ENCODE data around the gene TAAR2. TPM values are rescaled to one million over a fixed set of nuclear protein-coding genes. Genes with fewer than 3 reads are reported as not detected.

The TAAR2 gene
- total and polyA plus RNA-seq, 7 donors: not detected

DNA sequence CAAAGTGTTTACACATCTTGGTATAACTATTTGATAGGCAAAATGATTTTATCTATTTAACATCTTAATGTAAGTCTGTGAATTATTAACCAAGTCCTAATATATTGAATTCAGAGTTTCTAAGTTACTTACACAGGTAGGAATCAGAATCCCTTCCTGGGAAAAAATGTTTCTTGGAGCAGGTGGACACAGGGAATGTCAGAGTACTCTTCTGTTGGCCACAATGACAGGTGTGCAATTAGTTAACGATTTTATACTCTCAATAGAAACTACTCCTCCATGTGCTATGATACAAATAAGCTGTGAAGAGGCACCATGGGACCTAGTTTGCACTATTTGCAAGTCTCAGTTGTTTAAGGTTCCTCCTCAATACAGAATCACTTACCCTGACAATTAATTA, 33.7 kb downstream of the TAAR2 start:
- H3K4me1 ChIP-seq: no peaks in the 10 kb centered on the region
- intact Hi-C loops (cut with DNase I): no loop called here
- 58 to 79% (median 65%) methylated on average over 1 of the region's 1 CpG for WGBS, 3 donors
- no peak for DNase-seq
- no peaks in the 10 kb centered on the region for H3K36me3 ChIP-seq (ENCODE audit: insufficient read depth in 1 of 2, low read depth in 1 of 2)
- no peaks in the 10 kb centered on the region for H3K27me3 ChIP-seq (ENCODE audit: insufficient read depth in 3 of 3, low read length in 2 of 3)
- no peak for ATAC-seq
- no peak overlapping the region for H3K4me3 ChIP-seq
- TF ChIP-seq, protein P1, sequence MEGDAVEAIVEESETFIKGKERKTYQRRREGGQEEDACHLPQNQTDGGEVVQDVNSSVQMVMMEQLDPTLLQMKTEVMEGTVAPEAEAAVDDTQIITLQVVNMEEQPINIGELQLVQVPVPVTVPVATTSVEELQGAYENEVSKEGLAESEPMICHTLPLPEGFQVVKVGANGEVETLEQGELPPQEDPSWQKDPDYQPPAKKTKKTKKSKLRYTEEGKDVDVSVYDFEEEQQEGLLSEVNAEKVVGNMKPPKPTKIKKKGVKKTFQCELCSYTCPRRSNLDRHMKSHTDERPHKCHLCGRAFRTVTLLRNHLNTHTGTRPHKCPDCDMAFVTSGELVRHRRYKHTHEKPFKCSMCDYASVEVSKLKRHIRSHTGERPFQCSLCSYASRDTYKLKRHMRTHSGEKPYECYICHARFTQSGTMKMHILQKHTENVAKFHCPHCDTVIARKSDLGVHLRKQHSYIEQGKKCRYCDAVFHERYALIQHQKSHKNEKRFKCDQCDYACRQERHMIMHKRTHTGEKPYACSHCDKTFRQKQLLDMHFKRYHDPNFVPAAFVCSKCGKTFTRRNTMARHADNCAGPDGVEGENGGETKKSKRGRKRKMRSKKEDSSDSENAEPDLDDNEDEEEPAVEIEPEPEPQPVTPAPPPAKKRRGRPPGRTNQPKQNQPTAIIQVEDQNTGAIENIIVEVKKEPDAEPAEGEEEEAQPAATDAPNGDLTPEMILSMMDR (IDR thresholded peaks at IDR 0.05): no peak
- no peak overlapping the region for H3K27ac ChIP-seq
- H3K9me3 ChIP-seq: no peaks in the 10 kb centered on the region

DNA sequence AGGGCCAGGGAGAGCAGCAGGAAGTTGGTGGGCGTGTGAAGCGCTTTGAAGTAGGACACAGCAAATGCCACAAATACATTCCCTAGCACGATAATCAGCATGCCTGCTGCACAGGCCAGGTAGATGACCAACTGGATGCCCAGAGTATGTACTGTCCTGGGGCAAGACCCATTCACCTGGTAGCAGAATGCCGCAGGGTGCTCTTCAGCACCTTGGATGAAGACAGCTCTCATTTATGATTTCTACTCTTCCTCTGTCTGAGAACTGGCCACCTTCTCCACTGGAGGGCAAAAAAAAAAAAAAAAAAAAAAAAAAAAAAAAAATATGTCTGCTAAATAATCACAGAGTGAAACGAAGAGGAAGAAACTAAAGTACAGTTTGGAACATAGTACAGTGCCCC, 34.6 kb downstream of the TAAR2 start, which contains the start of gene TAAR5:
Gene TAAR5 (minus strand): TSS at position 288 of the 400 bp plus-strand sequence. CDS start 55 bp downstream, at position 233.
- DNase-seq (no peak), ATAC-seq (no peak)
- Histone ChIP-seq H3K27ac (no peak within 1 kb of the TSS), H3K4me1 (no peaks in the 10 kb centered on the region), H3K9me3 (no peaks in the 10 kb centered on the region), H3K27me3 (ENCODE audit: insufficient read depth in 3 of 3, low read length in 2 of 3) (no peaks in the 10 kb centered on the region), H3K4me3 (no peak within 1 kb of the TSS), H3K36me3 (ENCODE audit: insufficient read depth in 1 of 2, low read depth in 1 of 2) (no peaks in the 10 kb centered on the region)
- intact Hi-C loops (cut with DNase I): no loop called here
- WGBS, 3 donors: 64 to 72% (median 64%) methylated on average over 5 of the region's 5 CpGs
- TF ChIP-seq, protein P1 (IDR thresholded peaks at IDR 0.05): no peak

DNA sequence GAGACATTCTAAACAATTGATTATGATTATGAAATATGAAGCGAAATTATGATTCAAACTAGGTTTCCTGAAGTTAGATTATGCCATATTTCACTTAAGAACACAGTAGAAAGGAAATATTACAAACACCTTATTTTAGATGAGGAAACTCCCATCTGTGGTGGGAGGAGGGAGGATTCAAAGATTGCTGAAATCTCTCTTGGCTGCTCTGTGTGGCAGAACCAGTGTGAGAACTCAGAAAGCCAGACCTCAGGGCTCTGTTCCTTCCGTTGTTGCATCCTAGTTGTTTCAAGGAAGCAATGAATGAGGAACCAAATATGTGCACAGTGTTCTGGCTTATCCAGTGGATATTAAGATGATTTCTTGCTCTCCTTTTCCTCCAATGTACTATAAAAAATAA, 36.7 kb downstream of the TAAR2 start:
- Histone ChIP-seq H3K36me3 (ENCODE audit: insufficient read depth in 1 of 2, low read depth in 1 of 2) (no peaks in the 10 kb centered on the region), H3K9me3 (no peaks in the 10 kb centered on the region), H3K27me3 (ENCODE audit: insufficient read depth in 3 of 3, low read length in 2 of 3) (no peaks in the 10 kb centered on the region), H3K27ac (no peak overlapping the region), H3K4me1 (no peaks in the 10 kb centered on the region), H3K4me3 (no peak overlapping the region)
- DNase-seq: no peak
- intact Hi-C loops (cut with DNase I): no loop called here
- TF ChIP-seq, protein P1 (IDR thresholded peaks at IDR 0.05): no peak
- WGBS, 3 donors: 61 to 84% (median 74%) methylated on average over 2 of the region's 2 CpGs
- no peak for ATAC-seq

DNA sequence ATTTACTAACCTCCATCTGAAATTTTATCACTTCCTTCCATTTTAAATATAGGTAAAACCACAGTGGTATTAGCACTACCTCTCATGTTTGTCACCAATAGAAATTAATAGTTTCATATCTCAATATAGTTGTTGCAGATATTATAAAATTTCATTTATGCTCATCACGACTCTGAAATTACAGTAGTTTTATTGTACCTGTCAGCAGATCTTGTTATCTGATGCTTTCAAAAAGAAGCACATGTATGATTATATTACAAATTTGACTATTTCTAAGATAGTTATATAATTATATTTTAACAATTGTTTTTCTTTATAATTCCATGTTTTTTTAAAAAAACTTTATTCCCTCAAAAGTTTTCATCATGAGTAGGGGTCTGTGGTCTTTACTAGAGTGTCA, 39.4 kb downstream of the TAAR2 start:
- H3K36me3 ChIP-seq (ENCODE audit: insufficient read depth in 1 of 2, low read depth in 1 of 2): no peaks in the 10 kb centered on the region
- TF ChIP-seq, protein P1 (IDR thresholded peaks at IDR 0.05): no peak

DNA sequence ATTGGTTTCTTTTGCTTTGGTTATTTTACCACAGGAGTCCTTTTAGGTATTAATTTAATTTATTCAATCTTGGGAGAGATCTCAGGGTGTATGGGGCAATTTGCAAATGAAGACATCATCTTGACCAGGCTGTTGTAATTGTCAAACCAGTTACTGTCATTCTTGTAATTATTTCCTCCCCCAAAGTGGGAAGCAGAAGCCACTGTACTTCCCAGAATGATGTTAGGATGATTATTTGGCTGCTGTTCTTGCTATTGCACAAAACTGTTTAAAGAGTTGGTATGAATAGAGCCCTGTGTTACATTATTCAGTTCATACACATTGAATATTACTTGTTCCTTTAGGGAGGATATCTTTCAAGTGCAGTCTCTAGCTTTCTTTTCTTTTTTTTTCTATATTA, 52.3 kb downstream of the TAAR2 start:
- H3K27me3 ChIP-seq (ENCODE audit: insufficient read depth in 3 of 3, low read length in 2 of 3): peaks cover 0 to 6% (median 0%) of the 10 kb centered on the region in 3 donors
- no peaks in the 10 kb centered on the region for H3K4me1 ChIP-seq
- intact Hi-C loops (cut with DNase I): no loop called here
- DNase-seq (no peak), ATAC-seq (no peak)
- H3K36me3 ChIP-seq (ENCODE audit: insufficient read depth in 1 of 2, low read depth in 1 of 2): no peaks in the 10 kb centered on the region
- no peak overlapping the region for H3K4me3 ChIP-seq
- TF ChIP-seq, protein P1 (IDR thresholded peaks at IDR 0.05): no peak
- H3K27ac ChIP-seq: no peak overlapping the region
- no peaks in the 10 kb centered on the region for H3K9me3 ChIP-seq

More for the DNA sequence above, 39.4 kb downstream of the TAAR2 start:
- intact Hi-C loops (cut with DNase I): no loop called here
- H3K4me3 ChIP-seq: no peak overlapping the region
- ATAC-seq (no peak), DNase-seq (no peak)
- no peak overlapping the region for H3K27ac ChIP-seq
- H3K27me3 ChIP-seq (ENCODE audit: insufficient read depth in 3 of 3, low read length in 2 of 3): no peaks in the 10 kb centered on the region
- H3K4me1 ChIP-seq: no peaks in the 10 kb centered on the region
- H3K9me3 ChIP-seq: no peaks in the 10 kb centered on the region
- 74 to 78% (median 78%) methylated on average over 1 of the region's 1 CpG for WGBS, 3 donors

Data from psoas muscle (tissue), 8 donors.